Stimulated activated CD4-positive, alpha-beta T cell treated with anti-CD3 and anti-CD28 coated beads, Interleukin-1b, Interleukin-23, amount 100 ng/mL, for 4 hours (primary cell): ENCODE data around the gene NIT1.

Experiments used
- DNase-seq, 2 donors: peaks; one replicate each; pipeline ENCODE4 v3.0.0-alpha.2; 2020; ENCODE audit warnings: low read depth in 2 of 2

Gene NIT1

DNA sequence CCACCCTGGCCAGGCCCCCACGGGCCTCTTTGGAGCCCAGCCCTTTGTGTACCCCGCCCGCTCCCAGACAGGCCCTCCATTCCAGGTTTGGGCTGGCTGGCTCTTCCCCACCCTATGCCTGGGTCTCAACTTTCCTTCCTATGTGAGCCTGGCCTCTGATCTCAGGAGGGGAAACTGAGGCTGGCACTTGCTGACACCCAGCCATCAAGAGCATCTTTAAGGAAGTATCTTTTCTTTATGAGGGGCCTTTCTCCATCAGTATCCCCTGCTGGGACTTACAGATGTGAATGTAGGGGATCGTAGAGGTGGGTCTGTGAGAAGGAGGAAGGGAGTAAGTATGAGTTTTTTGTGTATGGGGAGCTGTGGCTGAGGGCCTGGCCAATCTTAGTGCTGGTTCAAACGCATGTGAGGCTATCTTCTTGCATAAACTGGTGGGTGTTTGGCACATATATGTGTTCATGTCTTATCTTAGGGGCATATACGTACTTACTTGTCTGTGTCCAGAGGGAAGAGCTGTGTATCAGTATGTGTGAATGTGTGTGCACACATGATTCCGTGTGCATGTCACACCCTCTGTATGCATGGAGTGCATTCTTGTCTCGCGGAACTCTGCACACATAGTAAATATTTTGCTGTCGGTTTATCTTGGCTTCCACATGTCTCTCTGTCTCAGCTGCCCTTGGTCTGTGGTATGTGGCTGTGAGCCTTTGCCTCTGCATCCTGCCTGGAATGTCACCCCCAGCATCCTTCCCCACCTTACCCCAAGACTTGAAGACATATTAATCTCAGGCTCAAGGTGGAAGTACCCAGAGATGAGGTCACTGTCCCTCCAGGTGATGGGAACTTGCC, 33.9 kb upstream of the NIT1 start:
- no peak for DNase-seq

DNA sequence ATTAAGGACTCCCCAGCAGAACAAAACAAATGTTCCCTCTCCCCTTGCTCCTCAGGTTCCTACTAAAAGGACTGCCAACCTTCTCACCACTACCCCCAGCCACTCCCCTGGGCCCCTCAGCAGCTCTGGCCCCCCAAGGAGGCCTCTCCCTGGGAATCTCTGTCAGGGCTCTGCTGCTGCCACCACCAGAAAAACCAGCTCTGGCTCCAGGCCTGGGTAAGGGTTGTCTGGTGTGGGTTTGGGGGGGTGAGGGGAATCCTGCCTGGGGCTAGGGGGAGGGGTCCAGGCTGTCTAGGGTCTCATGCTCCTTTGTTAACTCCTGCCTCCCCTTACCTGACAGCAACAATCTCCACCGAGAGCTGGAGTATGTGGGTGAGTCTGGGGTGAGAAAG, 33.3 kb upstream of the NIT1 start:
- DNase-seq = no peak

DNA sequence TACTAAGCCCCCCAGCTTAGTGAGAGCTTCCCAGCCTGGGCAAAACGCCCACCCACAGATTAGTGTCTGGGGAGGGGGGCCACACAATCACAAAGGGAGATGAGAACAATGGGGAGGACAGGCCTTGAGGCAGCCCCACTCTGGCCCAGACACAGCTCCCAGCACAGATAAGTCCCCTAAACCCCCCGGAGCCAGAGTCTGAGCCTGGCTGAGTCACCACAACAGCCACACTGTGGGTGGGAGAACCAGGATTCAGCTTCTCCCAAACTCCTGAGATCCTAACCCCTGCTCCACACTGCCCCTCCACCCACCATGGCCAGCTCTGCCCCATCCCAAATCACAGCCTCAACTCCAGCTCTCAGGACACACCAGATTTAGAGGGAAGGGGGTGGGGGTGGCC, 32.7 kb upstream of the NIT1 start:
- DNase-seq = no peak

- DNase-seq = no peak
Measured at GRCh38 chr1:161086457-161086856, 31.4 kb upstream of the NIT1 start.

DNA sequence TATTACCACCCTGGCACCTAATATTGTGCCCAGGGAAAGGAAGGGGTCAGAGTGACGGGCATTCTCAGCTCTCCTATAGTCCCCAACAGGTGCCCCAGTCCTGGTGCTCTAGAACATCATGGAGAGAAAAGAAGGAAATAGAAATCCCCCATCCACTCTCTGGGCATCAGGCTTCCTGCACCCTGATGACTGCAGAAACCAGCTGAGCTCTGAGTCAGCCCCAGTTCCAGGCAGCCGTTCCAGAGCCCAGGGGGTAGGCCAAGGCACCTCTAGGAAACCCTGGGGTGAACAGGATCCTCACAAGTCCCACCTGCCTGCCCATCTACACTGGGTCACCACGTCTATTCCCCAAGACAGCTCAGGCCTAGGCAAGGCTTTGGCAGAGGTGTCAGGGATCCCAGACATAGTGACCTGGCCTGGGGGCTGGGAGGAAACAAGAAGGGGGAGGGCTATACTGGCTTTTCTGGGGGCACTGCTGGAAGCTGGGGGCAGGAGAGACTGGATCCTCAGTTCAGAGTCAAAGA, 29.3 kb upstream of the NIT1 start:
- no peak for DNase-seq

DNA sequence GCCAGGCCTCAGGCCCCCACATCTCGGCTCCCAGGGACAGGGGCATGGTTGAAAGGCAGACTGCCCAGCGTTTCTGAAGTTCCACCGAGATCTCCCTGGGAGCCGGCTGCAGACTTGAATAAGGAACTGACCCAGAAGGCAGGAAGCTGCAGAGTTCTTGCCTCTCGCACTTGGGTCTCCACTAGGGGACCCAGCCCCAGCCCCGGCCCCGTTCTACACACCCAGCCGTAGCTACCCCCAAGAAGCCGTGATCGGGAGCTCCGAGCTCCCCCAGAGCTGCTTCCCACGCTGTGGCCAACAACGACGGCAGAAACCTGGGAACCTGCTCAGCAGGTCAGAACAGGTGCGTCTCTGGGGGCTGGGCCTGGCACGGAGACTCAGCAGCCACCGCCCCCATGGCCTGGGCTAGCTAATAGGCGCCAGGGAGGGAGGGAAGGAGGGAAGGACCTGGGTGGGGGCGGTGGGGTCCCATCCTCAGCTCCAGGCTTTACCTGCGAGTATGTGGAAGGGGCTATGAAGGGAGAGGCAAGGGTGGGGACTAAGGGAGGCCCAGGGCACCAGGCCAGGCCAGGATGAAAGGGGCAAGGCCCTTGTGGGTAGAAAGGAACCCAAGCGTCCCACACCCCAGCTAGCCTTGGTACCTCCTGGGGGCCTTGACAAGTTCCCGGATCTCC, 28.5 kb upstream of the NIT1 start, which contains the start of gene NECTIN4:
Gene NECTIN4, minus strand, starts transcription at position 308 of the 674 bp plus-strand sequence. Its CDS starts 262 bp downstream, at position 46.
- no peak for DNase-seq

DNA sequence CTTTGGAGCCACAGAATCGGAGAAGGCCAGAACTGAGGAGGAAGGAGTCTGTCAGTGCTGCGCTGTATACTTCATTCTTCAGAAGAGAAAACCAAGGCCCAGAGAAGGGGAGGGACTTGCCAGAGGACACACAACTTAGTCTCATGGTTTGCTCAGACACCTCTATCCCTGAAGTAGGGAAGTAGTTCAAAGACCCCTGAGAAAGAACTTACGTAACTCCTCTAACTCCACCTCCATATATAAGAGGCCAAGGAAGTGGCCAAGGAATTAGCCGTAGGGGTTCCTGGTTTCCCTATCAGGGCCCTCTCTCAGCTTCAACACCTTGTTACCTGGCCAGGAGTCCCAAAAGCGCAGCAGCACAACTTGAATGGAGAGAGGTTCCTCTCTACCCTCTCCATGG, 28.0 kb upstream of the NIT1 start:
- no peak for DNase-seq

GRCh38 chr1:161090617-161091016, 27.3 kb upstream of the NIT1 start:
- no peak for DNase-seq

DNA sequence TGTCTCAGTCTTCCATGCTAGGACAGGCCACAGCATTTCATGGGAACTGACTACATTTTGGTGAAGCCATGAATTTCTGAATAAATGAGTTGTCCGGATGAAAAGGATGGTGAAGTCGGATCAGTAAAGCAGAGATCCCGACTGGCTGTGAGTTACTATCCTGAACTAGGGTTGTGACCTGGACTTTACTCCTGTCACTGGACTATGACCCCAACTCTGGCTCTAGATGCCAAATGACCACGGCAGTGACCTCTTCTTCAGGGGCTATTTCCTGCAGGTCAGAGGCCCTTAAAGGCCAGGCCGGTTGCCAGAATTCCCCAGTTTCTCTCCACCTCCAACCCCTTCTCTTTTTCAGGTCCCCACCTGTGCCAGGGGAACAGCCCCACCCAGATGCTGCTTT, 26.8 kb upstream of the NIT1 start:
- DNase-seq = no peak

- DNase-seq = no peak
Measured at GRCh38 chr1:161091796-161092507, 26.0 kb upstream of the NIT1 start.

DNA sequence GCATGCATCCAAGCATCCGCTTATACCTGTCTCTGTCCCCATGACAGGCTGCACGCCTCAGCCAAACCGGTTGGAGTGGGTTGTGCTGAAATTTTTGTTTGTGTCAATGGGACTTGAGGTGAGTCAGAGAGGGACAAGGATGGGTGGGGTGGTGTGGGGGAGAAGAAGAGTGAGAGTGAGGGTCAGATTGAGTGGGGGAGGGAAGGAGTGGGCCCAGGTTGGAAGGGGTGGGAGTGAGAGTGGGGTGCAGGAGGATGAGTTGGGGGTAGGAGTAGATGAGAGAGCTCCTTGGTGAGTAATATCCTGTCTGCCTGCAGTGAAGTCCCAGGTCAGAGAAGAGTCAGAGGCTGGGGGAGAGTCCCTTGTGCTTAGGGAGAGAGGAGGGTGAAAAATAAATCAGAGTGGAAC, 25.3 kb upstream of the NIT1 start:
- peak; percentile 27 to 39 for DNase-seq

GRCh38 chr1:161094481-161094880, 23.4 kb upstream of the NIT1 start:
- no peak for DNase-seq

- no peak for DNase-seq
Measured at GRCh38 chr1:161095230-161095629, 22.7 kb upstream of the NIT1 start.

DNA sequence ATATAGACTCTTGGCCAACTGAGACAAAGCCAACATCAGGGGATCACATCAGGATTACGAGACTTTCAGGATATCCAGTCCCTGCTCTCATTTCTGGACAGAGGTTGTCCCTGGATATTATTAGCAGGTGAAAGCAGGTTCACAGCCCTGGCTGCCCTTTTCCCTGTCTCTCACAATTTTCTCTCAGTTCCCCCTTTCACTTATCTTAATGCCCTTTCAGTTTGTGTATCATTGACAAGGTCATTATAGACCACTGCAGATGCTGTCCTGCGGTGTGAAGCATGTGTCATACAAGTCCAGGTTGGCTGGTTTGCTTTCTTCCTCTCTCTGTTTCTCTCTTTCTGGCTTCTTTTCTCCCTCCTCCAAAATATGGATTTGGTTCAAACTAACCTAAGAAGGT, 21.9 kb upstream of the NIT1 start:
- no peak for DNase-seq

- no peak for DNase-seq
Measured at GRCh38 chr1:161096530-161096929, 21.4 kb upstream of the NIT1 start.

- peak; percentile 22 to 40 for DNase-seq
Measured at GRCh38 chr1:161098210-161099068, 19.5 kb upstream of the NIT1 start, which contains the start of gene KLHDC9. Gene KLHDC9, plus strand, starts transcription at chr1:161098361. Its CDS starts 175 bp downstream, at chr1:161098536.

DNA sequence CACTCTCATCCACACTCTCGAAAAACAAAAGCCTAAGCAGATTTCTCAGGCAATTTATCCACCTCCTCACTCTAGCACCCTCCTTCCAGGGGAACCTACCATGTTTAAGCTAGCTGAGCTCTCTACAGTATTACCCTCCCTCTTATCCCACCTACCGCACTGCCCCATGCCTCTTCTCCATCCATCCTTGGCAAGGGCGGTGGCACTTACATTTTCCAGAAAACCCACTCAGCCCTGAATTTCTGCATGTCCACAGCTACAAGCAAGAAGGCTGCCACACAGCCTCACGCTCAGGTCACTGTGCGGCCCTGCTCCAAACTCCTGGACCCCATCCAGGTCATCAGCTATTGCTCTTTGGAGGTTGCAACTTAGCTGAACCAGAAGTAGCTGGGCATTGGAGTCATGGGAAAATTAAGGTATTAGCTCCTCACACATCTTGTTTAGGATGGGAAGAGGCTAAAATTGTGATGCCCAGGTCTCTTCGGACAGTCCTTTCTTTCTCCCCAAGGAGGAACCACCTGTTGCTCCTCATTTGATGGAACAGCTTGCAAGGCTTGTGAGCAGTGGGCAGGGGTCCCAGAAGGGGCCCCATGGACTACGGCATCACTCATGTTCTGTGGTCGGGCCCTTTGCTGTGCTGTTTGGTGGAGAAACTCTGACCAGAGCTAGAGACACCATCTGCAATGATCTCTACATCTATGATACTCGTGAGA, 18.7 kb upstream of the NIT1 start:
- DNase-seq = no peak

DNA sequence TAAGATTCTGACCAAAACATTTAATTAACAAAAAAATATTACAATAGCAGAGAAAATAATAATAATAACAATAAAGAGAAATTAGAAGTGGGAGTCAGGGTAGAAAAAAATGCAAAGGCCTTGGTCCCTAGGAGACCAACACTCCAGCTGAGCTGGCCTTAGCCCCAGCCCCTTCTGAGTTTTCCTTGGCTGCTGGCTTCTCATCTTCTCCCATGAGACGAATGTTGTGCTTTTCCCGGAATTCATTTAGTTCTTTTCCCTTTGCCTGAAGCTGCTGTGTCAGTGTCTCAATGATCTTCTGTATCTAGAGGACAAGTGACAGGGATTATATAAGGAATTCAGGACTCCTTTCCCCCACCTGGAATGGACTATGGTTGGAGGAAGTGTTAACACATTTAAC, 17.3 kb upstream of the NIT1 start:
- no peak for DNase-seq

GRCh38 chr1:161106431-161106830, 11.5 kb upstream of the NIT1 start:
- DNase-seq = no peak

DNA sequence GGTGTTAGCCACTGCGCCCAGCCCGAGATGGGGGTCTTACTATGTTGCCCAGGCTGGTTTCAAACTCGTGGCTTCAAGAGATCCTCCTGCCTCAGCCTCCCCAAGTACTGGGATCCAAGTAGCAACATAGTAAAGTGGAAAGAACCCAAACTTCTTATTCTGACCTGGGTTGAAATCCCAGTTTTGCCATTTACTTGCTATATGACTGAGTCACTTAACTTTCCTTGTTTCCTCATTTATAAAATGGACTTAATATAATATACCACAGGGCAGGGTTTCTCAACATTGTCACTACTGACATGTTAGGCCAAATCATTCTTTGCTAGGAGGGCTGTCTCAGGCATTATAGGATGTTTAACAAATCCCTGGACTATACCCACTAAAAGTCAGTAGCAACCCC, 6.8 kb upstream of the NIT1 start:
- DNase-seq = no peak

DNA sequence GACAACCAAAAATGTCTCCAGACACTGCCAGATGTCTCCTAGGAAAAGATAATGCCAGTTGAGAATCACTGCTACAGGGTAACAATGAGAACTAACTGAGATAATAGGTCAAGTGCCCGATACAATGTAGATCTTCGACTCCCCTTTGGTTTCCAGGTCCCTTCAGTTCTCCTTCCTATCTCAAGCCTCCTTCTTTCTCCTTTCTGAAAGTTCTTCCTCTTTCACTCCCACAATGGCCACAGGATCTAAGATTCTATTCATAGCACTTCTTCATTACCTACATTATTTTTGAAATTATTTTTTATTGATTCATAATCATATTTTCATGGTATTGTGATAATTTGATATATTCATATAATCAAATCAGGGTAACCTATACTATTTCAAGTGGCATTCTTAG, 6.4 kb upstream of the NIT1 start:
- no peak for DNase-seq
